Ascending aorta (tissue), 2 donors: ENCODE results near the gene OTOP1. TPM values are rescaled to one million over a fixed set of nuclear protein-coding genes. Genes with fewer than 3 reads are reported as not detected.
"Not testable (repeated sequence)": the region's sequence is repeated elsewhere in the genome, so short reads cannot be mapped to it uniquely, and the experiment has no call there.

Experiments used
- DNase-seq, 2 donors: peaks; one replicate each; pipeline ENCODE4 v3.0.0-alpha.2; 2019; ENCODE audit warnings: low spot score in 2 of 2
- H3K27ac ChIP-seq, 2 donors: fragments of 200-600 bp; sonication (generic); one replicate each; pipeline ENCODE4 v1.5.1; 2016 to 2017; ENCODE audit warnings: mild to moderate bottlenecking in 1 of 2
- H3K27me3 ChIP-seq: fragments of 200-600 bp; sonication (generic); one replicate; pipeline ENCODE4 v1.5.1; 2017
- H3K36me3 ChIP-seq, 2 donors: fragments of 200-600 bp; sonication (generic); one replicate each; pipeline ENCODE4 v1.5.1; 2016
- H3K4me1 ChIP-seq, 2 donors: fragments of 200-600 bp; sonication (generic); one replicate each; pipeline ENCODE4 v1.5.1; 2016 to 2017; ENCODE audit warnings: mild to moderate bottlenecking in 1 of 2
- H3K4me3 ChIP-seq, 2 donors: fragments of 200-600 bp; sonication (generic); one replicate each; pipeline ENCODE4 v1.5.1; 2016 to 2017; ENCODE audit warnings: mild to moderate bottlenecking in 1 of 2
- H3K9me3 ChIP-seq, 2 donors: fragments of 200-600 bp; sonication (generic); one replicate each; pipeline ENCODE4 v1.5.1; 2016
- CTCF ChIP-seq, 3 experiments: fragments of 200-600 bp in 2 of 3; fragments of 450-650 bp in 1 of 3; sonication (generic) in 2 of 3; IDR thresholded peaks; one replicate each; pipeline ENCODE4 v1.5.1; 2016 to 2019; ENCODE audit warnings: antibody characterized with exemption in 3 of 3, mild to moderate bottlenecking in 1 of 3, moderate library complexity in 1 of 3
- intact Hi-C: fragments of 100-400 bp; cut with DNase I; formaldehyde crosslinking; loops from one replicate; pipeline ENCODE4 v1.15.1; 2023
- total RNA-seq: library from RNA; depleted of rRNA; stranded (reverse); fragments of >200 nt; gene quantifications from one replicate; pipeline ENCODE4 v1.1.0, GENCODE V29; 2016

The OTOP1 gene
- total RNA-seq, 1 donor from 2014 or later, result not detected

- H3K4me3 ChIP-seq, result no peak overlapping the region
- H3K36me3 ChIP-seq, result no peaks in the 10 kb centered on the region
- H3K27me3 ChIP-seq, result no peaks in the 10 kb centered on the region
- no peak overlapping the region for H3K27ac ChIP-seq
- no peaks in the 10 kb centered on the region for H3K4me1 ChIP-seq
- DNase-seq, result no peak
- intact Hi-C loops, result no loop called here
- H3K9me3 ChIP-seq, result no peaks in the 10 kb centered on the region
- TF ChIP-seq CTCF (IDR thresholded peaks at IDR 0.05), result no peak
Measured at GRCh38 chr4:4185528-4185927, 41.2 kb downstream of the OTOP1 start.

- no peak for DNase-seq
- no peak overlapping the region for H3K27ac ChIP-seq
- no peaks in the 10 kb centered on the region for H3K27me3 ChIP-seq
- no peak overlapping the region for H3K4me3 ChIP-seq
- no peaks in the 10 kb centered on the region for H3K36me3 ChIP-seq
- no peaks in the 10 kb centered on the region for H3K9me3 ChIP-seq
- no peaks in the 10 kb centered on the region for H3K4me1 ChIP-seq
- peak in 1 of 3 experiments; percentile 8 for TF ChIP-seq CTCF (IDR thresholded peaks at IDR 0.05)
- intact Hi-C loops, result no loop called here
Measured at GRCh38 chr4:4182835-4183568, 43.7 kb downstream of the OTOP1 start.

GRCh38 chr4:4170596-4171150, 56.1 kb downstream of the OTOP1 start:
- no peak for TF ChIP-seq CTCF (IDR thresholded peaks at IDR 0.05)
- H3K4me3 ChIP-seq, result no peak overlapping the region
- no peaks in the 10 kb centered on the region for H3K27me3 ChIP-seq
- no peaks in the 10 kb centered on the region for H3K4me1 ChIP-seq
- no peak for DNase-seq
- intact Hi-C loops, result no loop called here
- H3K9me3 ChIP-seq, result no peaks in the 10 kb centered on the region
- H3K36me3 ChIP-seq, result no peaks in the 10 kb centered on the region
- H3K27ac ChIP-seq, result no peak overlapping the region

- H3K9me3 ChIP-seq, H3K36me3 ChIP-seq, H3K27ac ChIP-seq, H3K4me1 ChIP-seq, DNase-seq, H3K4me3 ChIP-seq, H3K27me3 ChIP-seq, intact Hi-C loops: not testable (repeated sequence)
Measured at GRCh38 chr4:4167981-4168780, 58.5 kb downstream of the OTOP1 start.

GRCh38 chr4:4166986-4167385, 59.7 kb downstream of the OTOP1 start:
- H3K4me3 ChIP-seq, H3K9me3 ChIP-seq, H3K27ac ChIP-seq, intact Hi-C loops, DNase-seq, H3K4me1 ChIP-seq, H3K27me3 ChIP-seq, H3K36me3 ChIP-seq: not testable (repeated sequence)

GRCh38 chr4:4165701-4166392, 60.9 kb downstream of the OTOP1 start:
- H3K27me3 ChIP-seq, H3K9me3 ChIP-seq, H3K4me3 ChIP-seq, H3K36me3 ChIP-seq, H3K27ac ChIP-seq, intact Hi-C loops, H3K4me1 ChIP-seq, DNase-seq: not testable (repeated sequence)

- H3K9me3 ChIP-seq, H3K27me3 ChIP-seq, H3K4me1 ChIP-seq, intact Hi-C loops, H3K36me3 ChIP-seq, H3K4me3 ChIP-seq, DNase-seq, H3K27ac ChIP-seq: not testable (repeated sequence)
Measured at GRCh38 chr4:4164532-4165173, 62.1 kb downstream of the OTOP1 start.

- H3K4me3 ChIP-seq, H3K4me1 ChIP-seq, DNase-seq, intact Hi-C loops, H3K27me3 ChIP-seq, H3K27ac ChIP-seq, H3K9me3 ChIP-seq, H3K36me3 ChIP-seq: not testable (repeated sequence)
Measured at GRCh38 chr4:4162186-4162585, 64.5 kb downstream of the OTOP1 start.

GRCh38 chr4:4160956-4161665, 65.6 kb downstream of the OTOP1 start:
- intact Hi-C loops, H3K36me3 ChIP-seq, H3K4me1 ChIP-seq, DNase-seq, H3K27ac ChIP-seq, H3K9me3 ChIP-seq, H3K4me3 ChIP-seq, H3K27me3 ChIP-seq: not testable (repeated sequence)

- H3K4me1 ChIP-seq, H3K27me3 ChIP-seq, H3K36me3 ChIP-seq, H3K27ac ChIP-seq, H3K9me3 ChIP-seq, H3K4me3 ChIP-seq, intact Hi-C loops, DNase-seq: not testable (repeated sequence)
Measured at GRCh38 chr4:4145622-4146021, 81.1 kb downstream of the OTOP1 start.
